GM23338 (cell line): ENCODE results near the gene TMEM145. TPM values are rescaled to one million over a fixed set of nuclear protein-coding genes. Genes with fewer than 3 reads are reported as not detected.

Experiments used
- ATAC-seq: fragments of 200-7000 bp; cut with Tn5 transposase; 3 replicates; pipeline ENCODE4 v1.9.1; 2020
- DNase-seq: peaks from one replicate; pipeline ENCODE4 v3.0.0-alpha.2; 2015; ENCODE audit warnings: low spot score
- H2AFZ ChIP-seq: fragments of 200-600 bp; sonication (generic); 2 replicates; pipeline ENCODE4 v1.8.0; 2016; ENCODE audit warnings: antibody characterized with exemption, mild to moderate bottlenecking, moderate library complexity
- H3F3A ChIP-seq: fragments of 200-600 bp; sonication (generic); replicated peaks from 2 replicates; pipeline ENCODE4 v1.8.0; 2017; ENCODE audit warnings: antibody characterized with exemption, mixed run types, low read depth
- H3K27ac ChIP-seq: fragments of 200-600 bp; sonication (generic); 2 replicates; pipeline ENCODE4 v1.6.1; 2016; ENCODE audit warnings: low read depth
- H3K27me3 ChIP-seq: fragments of 200-600 bp; sonication (generic); 2 replicates; pipeline ENCODE4 v1.8.0; 2016; ENCODE audit warnings: mild to moderate bottlenecking, mixed run types, moderate library complexity; ENCODE audit not compliant: insufficient read depth
- H3K36me3 ChIP-seq: fragments of 200-600 bp; sonication (generic); 2 replicates; pipeline ENCODE4 v1.8.0; 2016; ENCODE audit warnings: mild to moderate bottlenecking; ENCODE audit not compliant: insufficient read depth
- H3K4me1 ChIP-seq: fragments of 200-600 bp; sonication (generic); 2 replicates; pipeline ENCODE4 v1.8.0; 2016; ENCODE audit warnings: mild to moderate bottlenecking, moderate library complexity; ENCODE audit not compliant: insufficient read depth
- H3K4me2 ChIP-seq: fragments of 200-600 bp; sonication (generic); 2 replicates; pipeline ENCODE4 v1.7.1; 2017; ENCODE audit warnings: mixed run types
- H3K4me3 ChIP-seq: fragments of 200-600 bp; sonication (generic); 2 replicates; pipeline ENCODE4 v1.6.1; 2016; ENCODE audit warnings: mixed run types
- H3K79me2 ChIP-seq: fragments of 200-600 bp; sonication (generic); replicated peaks from 2 replicates; pipeline ENCODE4 v1.8.0; 2017; ENCODE audit warnings: mild to moderate bottlenecking; ENCODE audit not compliant: insufficient read depth
- H3K9me2 ChIP-seq: fragments of 200-600 bp; sonication (generic); 2 replicates; pipeline ENCODE4 v1.8.0; 2017; ENCODE audit not compliant: insufficient read depth
- H4K20me1 ChIP-seq: fragments of 200-600 bp; sonication (generic); replicated peaks from 2 replicates; pipeline ENCODE4 v1.8.0; 2017; ENCODE audit warnings: mild to moderate bottlenecking; ENCODE audit not compliant: insufficient read depth
- H3K27ac Mint-ChIP-seq: 2 replicates; pipeline ENCODE4 v1.8.0; 2020; ENCODE audit warnings: inconsistent platforms, mild to moderate bottlenecking, moderate library complexity, mixed read lengths
- H3K27me3 Mint-ChIP-seq: 3 replicates; pipeline ENCODE4 v1.8.0; 2022; ENCODE audit warnings: low read depth, mild to moderate bottlenecking, moderate library complexity, mixed read lengths, inconsistent platforms; ENCODE audit not compliant: insufficient read depth, poor library complexity
- H3K36me3 Mint-ChIP-seq: 3 replicates; pipeline ENCODE4 v1.8.0; 2021; ENCODE audit warnings: low read depth, mild to moderate bottlenecking, inconsistent platforms, moderate library complexity, mixed read lengths
- H3K4me1 Mint-ChIP-seq: 3 replicates; pipeline ENCODE4 v1.8.0; 2020; ENCODE audit warnings: mild to moderate bottlenecking, inconsistent platforms, mixed read lengths
- H3K4me3 Mint-ChIP-seq: 3 replicates; pipeline ENCODE4 v1.8.0; 2021; ENCODE audit warnings: moderate library complexity, mild to moderate bottlenecking, inconsistent platforms, mixed read lengths
- H3K9me3 Mint-ChIP-seq: 3 replicates; pipeline ENCODE4 v1.8.0; 2020; ENCODE audit warnings: moderate library complexity, mild to moderate bottlenecking, inconsistent platforms, mixed read lengths
- CREB1 ChIP-seq: fragments of 250-450 bp; sonication (Bioruptor Pico); IDR thresholded peaks from 2 replicates; pipeline ENCODE4 v1.5.0; 2020; ENCODE audit warnings: low read depth, mild to moderate bottlenecking, moderate library complexity
- CTCF ChIP-seq, 2 experiments: fragments of 200-600 bp in 1 of 2; sonication (generic) in 1 of 2; conservative IDR thresholded peaks; 2 replicates each; pipeline versions ENCODE4 v1.5.1 to v1.6.1; 2016 to 2017; ENCODE audit warnings: antibody characterized with exemption in 2 of 2, low read depth in 2 of 2, mild to moderate bottlenecking in 2 of 2, moderate library complexity in 1 of 2
- STAT1 ChIP-seq: IDR thresholded peaks from one replicate; pipeline ENCODE4 v1.6.1; 2016; ENCODE audit warnings: antibody characterized with exemption; ENCODE audit not compliant: unreplicated experiment
- polyA plus RNA-seq: library from polyadenylated mRNA; unstranded; fragments of >200 nt; fragmentation: Nextera tagmentation; extraction: Ambion mirVana; gene quantifications from 2 replicates; pipeline ENCODE4 v1.2.1, GENCODE V29; 2016
- total RNA-seq: library from RNA; depleted of rRNA; stranded (reverse); fragments of >200 nt; shearing (Covaris generic); gene quantifications from 2 replicates; pipeline ENCODE4 v1.2.3, GENCODE V29; 2014

The TMEM145 gene
- total and polyA plus RNA-seq, 2 experiments from 2014 or later: 1.9 to 5.4 TPM

GRCh38 chr19:42290136-42290522 is 23.0 kb upstream of the TMEM145 start:
- Histone ChIP-seq H4K20me1 (peaks cover 4% of the 10 kb centered on the region; the same call in 1 of the 2 replicates), H3F3A (peaks cover under 1% of the 10 kb centered on the region)

GRCh38 chr19:42290523-42291434 is 22.3 kb upstream of the TMEM145 start:
- H3K4me3 ChIP-seq: no peak overlapping the region
- Mint-ChIP-seq H3K9me3 (no peaks in the 10 kb centered on the region), H3K4me3 (peak overlapping the region; percentile 22; the same call in 1 of the 3 replicates), H3K27ac (peak overlapping the region; percentile 67; the same call in 1 of the 2 replicates), H3K36me3 (peaks cover 41% of the 10 kb centered on the region), H3K27me3 (peaks cover 14% of the 10 kb centered on the region), H3K4me1 (peaks cover 25% of the 10 kb centered on the region)
- peak; percentile 8; the same call in 2 of the 3 replicates for ATAC-seq
- H4K20me1 ChIP-seq: peaks cover 8% of the 10 kb centered on the region; the same call in 1 of the 2 replicates
- H3F3A ChIP-seq: peaks cover 6% of the 10 kb centered on the region
- peaks cover 4% of the 10 kb centered on the region; the same call in 1 of the 2 replicates for H3K36me3 ChIP-seq
- peak; percentile 44 for DNase-seq
- no peaks in the 10 kb centered on the region for H3K9me2 ChIP-seq
- TF ChIP-seq CREB1 (CRISPR knock-in tag) (no peak), CTCF (conservative IDR thresholded peaks at IDR 0.05; ENCODE audit: low read depth in 2 of 2) (peak; percentile 47 to 61)
- H2AFZ ChIP-seq: no peak overlapping the region
- H3K79me2 ChIP-seq: peaks cover 4% of the 10 kb centered on the region
- H3K4me2 ChIP-seq: no peak overlapping the region
- no peak overlapping the region for H3K27ac ChIP-seq
- H3K4me1 ChIP-seq: peaks cover 4% of the 10 kb centered on the region
- H3K27me3 ChIP-seq: no peaks in the 10 kb centered on the region

More at GRCh38 chr19:42290136-42290522, 23.0 kb upstream of the TMEM145 start:
- H3K4me1 ChIP-seq: peaks cover 3% of the 10 kb centered on the region; the same call in 1 of the 2 replicates
- peaks cover 41% of the 10 kb centered on the region for H3K36me3 Mint-ChIP-seq
- H3K9me2 ChIP-seq: no peaks in the 10 kb centered on the region
- DNase-seq (no peak), ATAC-seq (no peak)
- H3K27ac Mint-ChIP-seq: no peak overlapping the region
- peaks cover 4% of the 10 kb centered on the region; the same call in 1 of the 2 replicates for H3K36me3 ChIP-seq
- no peak overlapping the region for H3K4me2 ChIP-seq
- H3K27ac ChIP-seq: no peak overlapping the region
- peaks cover 25% of the 10 kb centered on the region for H3K4me1 Mint-ChIP-seq
- TF ChIP-seq STAT1: no peak
- TF ChIP-seq CTCF (conservative IDR thresholded peaks at IDR 0.05; ENCODE audit: low read depth in 2 of 2): peak; percentile 10 to 30; a peak in 2 of 4 replicates
- no peak for TF ChIP-seq CREB1 (CRISPR knock-in tag)
- H3K9me3 Mint-ChIP-seq: no peaks in the 10 kb centered on the region
- H3K4me3 Mint-ChIP-seq: no peak overlapping the region
- no peak overlapping the region for H3K4me3 ChIP-seq
- H2AFZ ChIP-seq: no peak overlapping the region
- peaks cover 14% of the 10 kb centered on the region for H3K27me3 Mint-ChIP-seq
- H3K79me2 ChIP-seq: peaks cover 11% of the 10 kb centered on the region
- H3K27me3 ChIP-seq: no peaks in the 10 kb centered on the region
